ENCODE results near the gene TYRO3.
A peak's percentile ranks its signal among the peaks of the same experiment; 100 is the strongest.

TYRO3 gene

GRCh38 chr15:41621200-41622193 lies 62.5 kb downstream of the TYRO3 start:
- Histone ChIP-seq H3K9ac (ENCODE audit: low read length) (peak overlapping the region; percentile 48), H3K27me3 (ENCODE audit: control insufficient read depth, insufficient read depth, low read length) (peaks cover 31% of the 10 kb centered on the region), H3K4me1 (ENCODE audit: control insufficient read depth, low read depth, low read length) (peaks cover 8% of the 10 kb centered on the region), H3K27ac (ENCODE audit: low read length) (no peak overlapping the region), H3K9me3 (ENCODE audit: control insufficient read depth, low read depth, low read length) (no peaks in the 10 kb centered on the region), H3K36me3 (ENCODE audit: control insufficient read depth, low read depth, low read length) (no peaks in the 10 kb centered on the region), H3K4me3 (ENCODE audit: low read length) (peak overlapping the region; percentile 49)

DNA sequence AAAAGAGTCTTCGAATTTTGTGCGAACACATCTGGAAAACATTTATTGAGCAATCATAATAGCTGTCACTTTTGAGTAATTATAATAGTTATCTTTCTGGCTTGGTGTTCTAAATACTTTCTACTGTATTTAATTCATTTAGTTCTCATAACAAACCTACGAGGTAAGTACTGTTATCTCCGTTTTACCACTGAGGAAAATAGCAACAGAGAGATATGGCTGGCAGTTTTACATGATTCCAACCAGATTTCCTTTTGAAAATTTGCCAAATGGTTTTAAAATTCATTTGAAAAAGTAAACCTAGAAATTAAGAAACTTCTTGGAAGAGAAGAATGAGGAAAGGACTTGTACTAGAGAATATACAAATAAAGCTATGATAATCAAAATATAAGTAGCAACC lies 63.9 kb downstream of the TYRO3 start:
- H3K4me1 ChIP-seq (ENCODE audit: control insufficient read depth, low read depth, low read length): peaks cover 8% of the 10 kb centered on the region
- H3K27me3 ChIP-seq (ENCODE audit: control insufficient read depth, insufficient read depth, low read length): peaks cover 31% of the 10 kb centered on the region
- no peak overlapping the region for H3K4me3 ChIP-seq (ENCODE audit: low read length)
- no peaks in the 10 kb centered on the region for H3K36me3 ChIP-seq (ENCODE audit: control insufficient read depth, low read depth, low read length)
- no peak overlapping the region for H3K9ac ChIP-seq (ENCODE audit: low read length)
- no peak overlapping the region for H3K27ac ChIP-seq (ENCODE audit: low read length)
- no peaks in the 10 kb centered on the region for H3K9me3 ChIP-seq (ENCODE audit: control insufficient read depth, low read depth, low read length)

DNA sequence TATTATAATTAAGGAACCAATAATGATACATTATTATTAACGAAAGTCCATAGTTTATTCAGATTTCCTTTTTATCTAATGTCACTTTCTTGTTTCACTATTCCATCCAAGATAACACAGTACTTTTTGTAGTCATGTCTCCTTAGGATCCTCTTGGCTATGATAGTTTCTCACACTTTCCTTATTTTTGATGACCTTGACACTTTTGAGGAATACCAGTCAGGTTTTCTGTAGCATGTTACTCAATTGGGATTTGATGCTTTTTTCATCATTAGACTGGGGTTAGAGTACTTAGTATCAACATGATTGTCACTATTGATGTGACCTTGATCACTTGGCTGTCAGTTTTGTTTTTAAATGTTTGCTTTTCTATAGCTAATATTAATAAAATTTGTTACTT lies 68.2 kb downstream of the TYRO3 start:
- peaks cover 8% of the 10 kb centered on the region for H3K27me3 ChIP-seq (ENCODE audit: control insufficient read depth, insufficient read depth, low read length)
- H3K9ac ChIP-seq (ENCODE audit: low read length): no peak overlapping the region
- no peaks in the 10 kb centered on the region for H3K9me3 ChIP-seq (ENCODE audit: control insufficient read depth, low read depth, low read length)
- no peaks in the 10 kb centered on the region for H3K36me3 ChIP-seq (ENCODE audit: control insufficient read depth, low read depth, low read length)
- peaks cover 20% of the 10 kb centered on the region for H3K4me1 ChIP-seq (ENCODE audit: control insufficient read depth, low read depth, low read length)
- no peak overlapping the region for H3K4me3 ChIP-seq (ENCODE audit: low read length)
- no peak overlapping the region for H3K27ac ChIP-seq (ENCODE audit: low read length)

- Histone ChIP-seq H3K9ac (ENCODE audit: low read length) (no peak overlapping the region), H3K9me3 (ENCODE audit: control insufficient read depth, low read depth, low read length) (no peaks in the 10 kb centered on the region), H3K4me3 (ENCODE audit: low read length) (peak overlapping the region; percentile 1), H3K27me3 (ENCODE audit: control insufficient read depth, insufficient read depth, low read length) (no peaks in the 10 kb centered on the region), H3K4me1 (ENCODE audit: control insufficient read depth, low read depth, low read length) (peaks cover 25% of the 10 kb centered on the region), H3K27ac (ENCODE audit: low read length) (no peak overlapping the region), H3K36me3 (ENCODE audit: control insufficient read depth, low read depth, low read length) (no peaks in the 10 kb centered on the region)
Observed at GRCh38 chr15:41629463-41629862, 70.5 kb downstream of the TYRO3 start.

DNA sequence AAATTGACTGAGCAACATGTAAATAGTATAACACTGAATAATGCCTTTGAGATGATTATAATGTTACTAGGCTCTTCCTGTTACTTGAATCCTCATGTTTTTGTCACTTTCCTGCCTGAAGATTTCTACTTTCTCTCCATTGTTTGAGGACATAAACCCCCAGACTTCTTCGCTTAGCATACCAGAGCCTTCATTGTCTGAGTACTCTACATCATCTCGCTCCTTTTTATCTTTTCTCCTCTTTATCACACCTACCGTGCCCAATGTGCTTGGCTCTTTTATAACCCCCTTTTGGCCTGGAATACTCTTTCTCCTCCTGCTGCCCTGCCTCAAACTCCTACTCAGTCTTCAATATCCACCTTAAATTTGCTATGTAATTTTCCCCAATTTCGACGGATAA lies 70.9 kb downstream of the TYRO3 start:
- no peaks in the 10 kb centered on the region for H3K27me3 ChIP-seq (ENCODE audit: control insufficient read depth, insufficient read depth, low read length)
- peak overlapping the region; percentile 1 for H3K4me3 ChIP-seq (ENCODE audit: low read length)
- H3K4me1 ChIP-seq (ENCODE audit: control insufficient read depth, low read depth, low read length): peaks cover 25% of the 10 kb centered on the region
- no peaks in the 10 kb centered on the region for H3K36me3 ChIP-seq (ENCODE audit: control insufficient read depth, low read depth, low read length)
- no peak overlapping the region for H3K27ac ChIP-seq (ENCODE audit: low read length)
- H3K9me3 ChIP-seq (ENCODE audit: control insufficient read depth, low read depth, low read length): no peaks in the 10 kb centered on the region
- no peak overlapping the region for H3K9ac ChIP-seq (ENCODE audit: low read length)

DNA sequence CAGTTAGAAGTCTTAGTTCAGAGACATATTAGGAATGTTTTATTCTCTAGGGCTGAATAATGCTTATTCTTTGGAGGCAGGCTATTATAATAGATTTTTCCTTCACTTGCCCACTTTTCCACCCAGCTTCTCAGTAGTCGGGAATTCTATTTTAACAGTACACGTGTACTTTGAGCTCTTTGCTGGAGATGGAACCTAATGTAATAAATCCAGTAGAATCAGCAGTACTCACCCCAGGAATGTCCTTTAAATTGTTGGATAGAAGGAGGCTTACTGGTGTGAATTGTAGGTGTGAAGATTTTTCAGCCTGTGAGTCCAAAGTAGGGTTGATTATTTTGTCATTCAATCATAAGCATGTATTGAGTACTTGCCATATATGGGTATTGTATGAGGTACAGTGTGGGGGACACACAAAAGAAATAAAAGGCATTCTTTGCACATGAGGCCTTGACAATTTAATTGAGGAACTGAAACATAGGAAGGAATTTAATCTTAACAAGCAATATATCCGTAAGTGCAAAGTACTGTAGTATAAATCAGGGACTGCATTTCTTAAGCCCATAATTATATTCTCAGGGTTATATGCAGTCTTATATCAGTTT lies 71.7 kb downstream of the TYRO3 start:
- peaks cover 25% of the 10 kb centered on the region for H3K4me1 ChIP-seq (ENCODE audit: control insufficient read depth, low read depth, low read length)
- H3K27me3 ChIP-seq (ENCODE audit: control insufficient read depth, insufficient read depth, low read length): no peaks in the 10 kb centered on the region
- no peaks in the 10 kb centered on the region for H3K36me3 ChIP-seq (ENCODE audit: control insufficient read depth, low read depth, low read length)
- no peak overlapping the region for H3K9ac ChIP-seq (ENCODE audit: low read length)
- no peak overlapping the region for H3K4me3 ChIP-seq (ENCODE audit: low read length)
- H3K9me3 ChIP-seq (ENCODE audit: control insufficient read depth, low read depth, low read length): no peaks in the 10 kb centered on the region
- no peak overlapping the region for H3K27ac ChIP-seq (ENCODE audit: low read length)

- H3K9ac ChIP-seq (ENCODE audit: low read length): no peak overlapping the region
- no peaks in the 10 kb centered on the region for H3K27me3 ChIP-seq (ENCODE audit: control insufficient read depth, insufficient read depth, low read length)
- H3K36me3 ChIP-seq (ENCODE audit: control insufficient read depth, low read depth, low read length): no peaks in the 10 kb centered on the region
- H3K4me3 ChIP-seq (ENCODE audit: low read length): no peak overlapping the region
- H3K4me1 ChIP-seq (ENCODE audit: control insufficient read depth, low read depth, low read length): peaks cover 25% of the 10 kb centered on the region
- H3K27ac ChIP-seq (ENCODE audit: low read length): no peak overlapping the region
- H3K9me3 ChIP-seq (ENCODE audit: control insufficient read depth, low read depth, low read length): no peaks in the 10 kb centered on the region
Observed at GRCh38 chr15:41631880-41632470, 73.0 kb downstream of the TYRO3 start.
